WTC11 (cell line): Measurements from ENCODE around the gene RASA1. TPM values are rescaled to one million over a fixed set of nuclear protein-coding genes. Genes with fewer than 3 reads are reported as not detected.

ENCODE experiments used
- ATAC-seq: fragments of 200-7000 bp; cut with Tn5 transposase; 2 replicates; pipeline ENCODE4 v1.10.0; 2021; ENCODE audit warnings: mild to moderate bottlenecking, moderate library complexity
- CTCF ChIA-PET: fragments of 300-600 bp; sonication (Branson Sonifier 250); formaldehyde crosslinking; loops from one replicate; lab custom pipeline; 2021; ENCODE audit warnings: antibody characterized with exemption; lab: Charles Lee
- POLR2A ChIA-PET: fragments of 350-600 bp; sonication (Branson Sonifier 250); formaldehyde crosslinking; loops from one replicate; lab custom pipeline; 2021; ENCODE audit warnings: antibody characterized with exemption; lab: Charles Lee
- DNase-seq: peaks from one replicate; pipeline ENCODE4 v3.0.0; 2021; ENCODE audit warnings: low spot score
- H3K27ac Mint-ChIP-seq: 2 replicates; pipeline ENCODE4 v1.8.0; 2021; ENCODE audit warnings: mixed read lengths
- H3K27me3 Mint-ChIP-seq: 2 replicates; pipeline ENCODE4 v1.8.0; 2021; ENCODE audit warnings: low read depth, mild to moderate bottlenecking, moderate library complexity, mixed read lengths
- H3K36me3 Mint-ChIP-seq: 2 replicates; pipeline ENCODE4 v1.8.0; 2021; ENCODE audit warnings: mixed read lengths
- H3K4me1 Mint-ChIP-seq: 2 replicates; pipeline ENCODE4 v1.8.0; 2022; ENCODE audit warnings: mixed read lengths
- H3K4me3 Mint-ChIP-seq: 2 replicates; pipeline ENCODE4 v1.8.0; 2021; ENCODE audit warnings: mild to moderate bottlenecking, moderate library complexity, mixed read lengths
- H3K9me3 Mint-ChIP-seq: 2 replicates; pipeline ENCODE4 v1.8.0; 2021; ENCODE audit warnings: mixed read lengths
- CBFB ChIP-seq: sonication (generic); formaldehyde crosslinking; IDR thresholded peaks from 2 replicates; pipeline ENCODE4 v1.8.1; 2022; ENCODE audit warnings: mild to moderate bottlenecking, low read depth, missing genetic modification reagents
- CDX4 ChIP-seq: fragments of 250-450 bp; sonication (Bioruptor Pico); IDR thresholded peaks from 2 replicates; pipeline ENCODE4 v1.9.0; 2021; ENCODE audit warnings: moderate library complexity, mild to moderate bottlenecking, inconsistent platforms, borderline replicate concordance
- CTCF ChIP-seq: fragments of 200-600 bp; IDR thresholded peaks from 2 replicates; pipeline ENCODE4 v1.8.0; 2022; ENCODE audit warnings: antibody characterized with exemption
- ESRRA ChIP-seq: sonication (generic); formaldehyde crosslinking; IDR thresholded peaks from 2 replicates; pipeline ENCODE4 v1.8.1; 2022; ENCODE audit warnings: mild to moderate bottlenecking, missing genetic modification reagents, borderline replicate concordance
- FOXK1 ChIP-seq: sonication (generic); formaldehyde crosslinking; IDR thresholded peaks from 2 replicates; pipeline ENCODE4 v1.8.0; 2022; ENCODE audit warnings: mild to moderate bottlenecking, moderate library complexity, missing genetic modification reagents
- MLX ChIP-seq: sonication (generic); formaldehyde crosslinking; IDR thresholded peaks from 2 replicates; pipeline ENCODE4 v1.8.1; 2023; ENCODE audit warnings: mild to moderate bottlenecking, missing genetic modification reagents, moderate library complexity
- MYBL2 ChIP-seq: sonication (generic); formaldehyde crosslinking; IDR thresholded peaks from 2 replicates; pipeline ENCODE4 v1.8.1; 2023; ENCODE audit warnings: mild to moderate bottlenecking, moderate library complexity, missing genetic modification reagents
- NFE2L1 ChIP-seq: sonication (generic); formaldehyde crosslinking; IDR thresholded peaks from 2 replicates; pipeline ENCODE4 v1.8.1; 2023; ENCODE audit warnings: missing genetic modification reagents
- NFYB ChIP-seq: sonication (generic); formaldehyde crosslinking; conservative IDR thresholded peaks from 2 replicates; pipeline ENCODE4 v1.8.0; 2022; ENCODE audit warnings: low read depth, missing genetic modification reagents
- PREB ChIP-seq: sonication (generic); formaldehyde crosslinking; IDR thresholded peaks from 2 replicates; pipeline ENCODE4 v1.8.1; 2022; ENCODE audit warnings: mild to moderate bottlenecking, missing genetic modification reagents, moderate library complexity, borderline replicate concordance
- RELA ChIP-seq: sonication (generic); formaldehyde crosslinking; IDR thresholded peaks from 2 replicates; pipeline ENCODE4 v1.8.1; 2022; ENCODE audit warnings: missing genetic modification reagents, mild to moderate bottlenecking, borderline replicate concordance
- STAT6 ChIP-seq: sonication (generic); formaldehyde crosslinking; conservative IDR thresholded peaks from 2 replicates; pipeline ENCODE4 v1.8.1; 2023; ENCODE audit warnings: mild to moderate bottlenecking, low read depth, missing genetic modification reagents, moderate library complexity
- ZBTB21 ChIP-seq: sonication (generic); formaldehyde crosslinking; IDR thresholded peaks from 2 replicates; pipeline ENCODE4 v1.8.1; 2023; ENCODE audit warnings: mild to moderate bottlenecking, missing genetic modification reagents, borderline replicate concordance
- ZNF232 ChIP-seq: sonication (generic); formaldehyde crosslinking; IDR thresholded peaks from 2 replicates; pipeline ENCODE4 v1.8.0; 2022; ENCODE audit warnings: mild to moderate bottlenecking, missing genetic modification reagents
- total RNA-seq: library from RNA; stranded (reverse); gene quantifications from 3 replicates; pipeline ENCODE4 v1.2.3, GENCODE V29; 2021
- TF ChIP-seq, protein P1 (sequence below): fragments of 250-450 bp; sonication (Bioruptor Pico); IDR thresholded peaks from 2 replicates; pipeline ENCODE4 v1.9.0; 2021; ENCODE audit warnings: mild to moderate bottlenecking, borderline replicate concordance

RASA1 gene
- total RNA-seq, 1 experiment from 2014 or later, result 31.0 TPM

DNA sequence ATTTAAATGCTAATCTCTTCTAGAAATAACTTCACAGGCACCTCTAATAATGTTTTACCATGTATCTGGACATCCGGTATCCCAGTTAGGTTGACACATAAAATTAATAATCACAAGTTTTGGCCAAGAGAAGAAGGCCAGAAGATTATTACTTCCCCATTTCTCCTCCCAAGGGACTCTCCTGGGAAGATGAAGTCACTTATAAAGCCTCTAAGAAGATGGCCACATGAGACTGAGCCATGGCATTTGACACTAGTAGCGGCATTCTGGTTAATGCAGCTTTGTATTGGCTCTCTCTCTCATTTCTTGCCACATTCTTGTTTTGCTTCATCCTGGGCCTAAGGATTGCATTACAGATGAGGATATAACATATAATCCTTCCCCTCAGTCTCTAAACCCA is 34.5 kb upstream of the RASA1 start:
- ChIA-PET POLR2A (interaction anchor here (0.6 kb wide), 1 partner anchor 465 kb away, joined by 3 read pairs; no protein-coding TSS in a partner anchor), CTCF (no interaction called here)
- TF ChIP-seq ZNF232 (CRISPR knock-in tag) (no peak), ZBTB21 (CRISPR knock-in tag) (no peak), CDX4 (no peak), FOXK1 (CRISPR knock-in tag) (no peak), CBFB (CRISPR knock-in tag) (no peak), NFE2L1 (CRISPR knock-in tag) (no peak), MLX (CRISPR knock-in tag) (no peak), CTCF (no peak), PREB (CRISPR knock-in tag) (no peak), ESRRA (CRISPR knock-in tag) (no peak), RELA (CRISPR knock-in tag) (no peak), STAT6 (no peak), NFYB (no peak), MYBL2 (CRISPR knock-in tag) (no peak)
- TF ChIP-seq, protein P1, sequence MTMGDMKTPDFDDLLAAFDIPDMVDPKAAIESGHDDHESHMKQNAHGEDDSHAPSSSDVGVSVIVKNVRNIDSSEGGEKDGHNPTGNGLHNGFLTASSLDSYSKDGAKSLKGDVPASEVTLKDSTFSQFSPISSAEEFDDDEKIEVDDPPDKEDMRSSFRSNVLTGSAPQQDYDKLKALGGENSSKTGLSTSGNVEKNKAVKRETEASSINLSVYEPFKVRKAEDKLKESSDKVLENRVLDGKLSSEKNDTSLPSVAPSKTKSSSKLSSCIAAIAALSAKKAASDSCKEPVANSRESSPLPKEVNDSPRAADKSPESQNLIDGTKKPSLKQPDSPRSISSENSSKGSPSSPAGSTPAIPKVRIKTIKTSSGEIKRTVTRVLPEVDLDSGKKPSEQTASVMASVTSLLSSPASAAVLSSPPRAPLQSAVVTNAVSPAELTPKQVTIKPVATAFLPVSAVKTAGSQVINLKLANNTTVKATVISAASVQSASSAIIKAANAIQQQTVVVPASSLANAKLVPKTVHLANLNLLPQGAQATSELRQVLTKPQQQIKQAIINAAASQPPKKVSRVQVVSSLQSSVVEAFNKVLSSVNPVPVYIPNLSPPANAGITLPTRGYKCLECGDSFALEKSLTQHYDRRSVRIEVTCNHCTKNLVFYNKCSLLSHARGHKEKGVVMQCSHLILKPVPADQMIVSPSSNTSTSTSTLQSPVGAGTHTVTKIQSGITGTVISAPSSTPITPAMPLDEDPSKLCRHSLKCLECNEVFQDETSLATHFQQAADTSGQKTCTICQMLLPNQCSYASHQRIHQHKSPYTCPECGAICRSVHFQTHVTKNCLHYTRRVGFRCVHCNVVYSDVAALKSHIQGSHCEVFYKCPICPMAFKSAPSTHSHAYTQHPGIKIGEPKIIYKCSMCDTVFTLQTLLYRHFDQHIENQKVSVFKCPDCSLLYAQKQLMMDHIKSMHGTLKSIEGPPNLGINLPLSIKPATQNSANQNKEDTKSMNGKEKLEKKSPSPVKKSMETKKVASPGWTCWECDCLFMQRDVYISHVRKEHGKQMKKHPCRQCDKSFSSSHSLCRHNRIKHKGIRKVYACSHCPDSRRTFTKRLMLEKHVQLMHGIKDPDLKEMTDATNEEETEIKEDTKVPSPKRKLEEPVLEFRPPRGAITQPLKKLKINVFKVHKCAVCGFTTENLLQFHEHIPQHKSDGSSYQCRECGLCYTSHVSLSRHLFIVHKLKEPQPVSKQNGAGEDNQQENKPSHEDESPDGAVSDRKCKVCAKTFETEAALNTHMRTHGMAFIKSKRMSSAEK (CRISPR knock-in tag), result no peak
- H3K9me3 Mint-ChIP-seq, result no peaks in the 10 kb centered on the region
- ATAC-seq (no peak), DNase-seq (no peak)
- H3K27me3 Mint-ChIP-seq, result no peaks in the 10 kb centered on the region
- H3K36me3 Mint-ChIP-seq, result no peaks in the 10 kb centered on the region
- no peak overlapping the region for H3K4me3 Mint-ChIP-seq
- no peak overlapping the region for H3K27ac Mint-ChIP-seq
- no peaks in the 10 kb centered on the region for H3K4me1 Mint-ChIP-seq
